Coronary artery (tissue), 2 donors: Measurements from ENCODE around the gene OPA3.

Experiments
- DNase-seq: peaks from one replicate; pipeline ENCODE4 v3.0.0-alpha.2; 2017; ENCODE audit warnings: low spot score
- H3K27ac ChIP-seq, 2 donors: fragments of 200-600 bp; sonication (generic); one replicate each; pipeline ENCODE4 v1.5.1; 2016 to 2019
- H3K4me3 ChIP-seq: fragments of 200-600 bp; sonication (generic); 2 replicates; pipeline ENCODE4 v1.5.1; 2016; ENCODE audit warnings: mild to moderate bottlenecking, moderate library complexity
- TF ChIP-seq, protein P1 (sequence below): fragments of 200-600 bp; sonication (generic); IDR thresholded peaks from one replicate; pipeline ENCODE4 v1.5.1; 2019; ENCODE audit warnings: antibody characterized with exemption

OPA3 gene

DNA sequence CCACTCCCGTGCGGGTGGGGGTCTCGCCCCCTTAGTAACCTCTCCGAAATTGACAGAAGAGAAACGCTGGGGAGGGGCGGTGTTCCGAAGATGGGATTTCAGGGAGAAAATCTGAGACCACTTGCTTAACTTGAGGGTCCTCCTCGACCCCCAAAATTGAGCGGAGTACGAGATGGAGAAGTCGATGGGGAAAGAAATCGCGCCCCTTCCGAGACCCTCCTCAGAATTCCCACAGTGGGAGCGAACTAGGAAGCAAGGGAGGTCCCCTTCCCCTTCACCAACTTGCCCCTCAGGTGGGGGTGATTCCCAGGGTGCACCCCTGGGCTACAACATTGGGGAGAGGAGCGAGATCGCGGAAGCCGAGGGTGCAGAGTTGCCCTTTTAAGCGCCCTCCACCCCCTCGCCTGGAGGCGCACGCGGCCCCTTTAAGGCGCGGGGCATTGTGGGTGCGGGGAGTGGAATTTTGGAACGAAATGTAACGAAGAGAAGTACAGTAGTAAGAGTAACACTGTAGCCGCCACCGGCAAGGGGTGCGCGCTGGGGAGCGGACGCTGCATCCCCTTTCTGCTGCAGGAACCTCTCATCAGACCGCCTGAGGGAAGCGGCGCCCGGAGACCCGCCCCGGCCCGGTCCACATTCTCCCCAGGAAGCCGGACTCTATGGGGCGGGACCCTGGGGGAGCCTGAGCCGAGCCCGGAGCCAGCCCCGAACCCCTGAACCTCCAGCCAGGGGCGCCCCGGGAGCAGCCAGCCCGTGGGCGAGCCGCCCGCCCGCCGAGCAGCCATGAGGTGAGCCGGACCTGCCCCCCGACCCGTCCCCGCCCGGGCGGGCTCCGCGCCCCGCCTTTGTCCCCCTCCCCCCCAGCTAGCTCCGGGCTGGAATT lies 77.4 kb downstream of the OPA3 start, which contains the start of gene VASP:
TSS of gene VASP (plus strand) at position 491 of the 883 bp plus-strand sequence. CDS start at position 784, 293 bp downstream.
- Histone ChIP-seq H3K27ac (peak within 1 kb of the TSS; percentile 85 to 91), H3K4me3 (peak within 1 kb of the TSS; percentile 94)
- peak; percentile 86 for DNase-seq
- TF ChIP-seq, protein P1, sequence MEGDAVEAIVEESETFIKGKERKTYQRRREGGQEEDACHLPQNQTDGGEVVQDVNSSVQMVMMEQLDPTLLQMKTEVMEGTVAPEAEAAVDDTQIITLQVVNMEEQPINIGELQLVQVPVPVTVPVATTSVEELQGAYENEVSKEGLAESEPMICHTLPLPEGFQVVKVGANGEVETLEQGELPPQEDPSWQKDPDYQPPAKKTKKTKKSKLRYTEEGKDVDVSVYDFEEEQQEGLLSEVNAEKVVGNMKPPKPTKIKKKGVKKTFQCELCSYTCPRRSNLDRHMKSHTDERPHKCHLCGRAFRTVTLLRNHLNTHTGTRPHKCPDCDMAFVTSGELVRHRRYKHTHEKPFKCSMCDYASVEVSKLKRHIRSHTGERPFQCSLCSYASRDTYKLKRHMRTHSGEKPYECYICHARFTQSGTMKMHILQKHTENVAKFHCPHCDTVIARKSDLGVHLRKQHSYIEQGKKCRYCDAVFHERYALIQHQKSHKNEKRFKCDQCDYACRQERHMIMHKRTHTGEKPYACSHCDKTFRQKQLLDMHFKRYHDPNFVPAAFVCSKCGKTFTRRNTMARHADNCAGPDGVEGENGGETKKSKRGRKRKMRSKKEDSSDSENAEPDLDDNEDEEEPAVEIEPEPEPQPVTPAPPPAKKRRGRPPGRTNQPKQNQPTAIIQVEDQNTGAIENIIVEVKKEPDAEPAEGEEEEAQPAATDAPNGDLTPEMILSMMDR: no peak

DNA sequence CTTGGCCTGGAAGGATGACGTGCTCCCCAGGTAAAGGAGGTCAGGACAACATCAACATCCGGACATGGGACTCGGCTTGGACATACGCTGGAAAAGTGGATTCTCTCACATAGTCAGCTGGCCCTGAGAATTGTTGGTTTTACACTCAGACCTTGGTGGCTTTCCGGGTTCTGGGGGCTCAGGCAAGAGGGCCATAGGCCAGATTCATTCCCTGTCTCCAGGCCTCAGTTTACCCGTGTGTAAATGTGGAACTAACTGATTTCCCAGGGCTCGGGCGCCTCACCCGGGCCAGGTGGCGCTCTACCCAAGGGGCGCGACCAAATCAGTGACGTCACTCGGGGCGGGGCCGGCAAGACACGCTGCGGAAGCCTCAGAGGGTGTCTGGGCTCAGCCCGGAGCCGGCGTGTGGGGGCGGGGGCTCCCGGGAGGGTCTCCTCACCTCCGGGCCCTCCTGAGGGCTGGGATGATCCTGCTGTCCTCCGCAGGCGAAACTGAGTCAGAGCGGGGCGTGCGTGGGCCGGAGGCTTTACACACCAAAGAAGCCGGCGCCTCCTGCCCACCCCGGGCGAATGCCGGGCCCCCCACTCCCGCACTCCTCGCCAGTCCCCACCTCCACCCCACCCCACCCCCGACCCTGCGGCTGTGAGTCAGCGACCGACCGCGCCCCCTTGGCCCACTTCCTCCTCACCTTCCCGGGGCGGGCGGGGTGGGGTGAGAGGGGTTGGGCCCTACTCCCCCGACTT lies 78.2 kb downstream of the OPA3 start:
- Histone ChIP-seq H3K27ac (peak overlapping the region; percentile 85 to 91), H3K4me3 (peak overlapping the region; percentile 94)
- TF ChIP-seq, protein P1: no peak
- DNase-seq: peak; percentile 94

DNA sequence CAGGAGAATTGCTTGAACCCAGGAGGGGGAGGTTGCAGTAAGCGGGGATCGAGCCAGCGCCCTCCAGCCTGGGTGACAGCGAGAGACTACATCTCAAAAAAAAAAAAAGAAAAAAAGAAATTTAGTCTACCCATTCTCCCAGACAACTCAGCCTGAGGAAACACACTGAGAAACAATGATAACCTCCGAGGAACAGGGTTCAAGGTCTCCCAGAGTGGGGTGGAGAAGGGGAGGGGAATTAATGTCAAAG lies 78.7 kb downstream of the OPA3 start:
- TF ChIP-seq, protein P1: no peak
- H3K4me3 ChIP-seq: peak overlapping the region; percentile 94

DNA sequence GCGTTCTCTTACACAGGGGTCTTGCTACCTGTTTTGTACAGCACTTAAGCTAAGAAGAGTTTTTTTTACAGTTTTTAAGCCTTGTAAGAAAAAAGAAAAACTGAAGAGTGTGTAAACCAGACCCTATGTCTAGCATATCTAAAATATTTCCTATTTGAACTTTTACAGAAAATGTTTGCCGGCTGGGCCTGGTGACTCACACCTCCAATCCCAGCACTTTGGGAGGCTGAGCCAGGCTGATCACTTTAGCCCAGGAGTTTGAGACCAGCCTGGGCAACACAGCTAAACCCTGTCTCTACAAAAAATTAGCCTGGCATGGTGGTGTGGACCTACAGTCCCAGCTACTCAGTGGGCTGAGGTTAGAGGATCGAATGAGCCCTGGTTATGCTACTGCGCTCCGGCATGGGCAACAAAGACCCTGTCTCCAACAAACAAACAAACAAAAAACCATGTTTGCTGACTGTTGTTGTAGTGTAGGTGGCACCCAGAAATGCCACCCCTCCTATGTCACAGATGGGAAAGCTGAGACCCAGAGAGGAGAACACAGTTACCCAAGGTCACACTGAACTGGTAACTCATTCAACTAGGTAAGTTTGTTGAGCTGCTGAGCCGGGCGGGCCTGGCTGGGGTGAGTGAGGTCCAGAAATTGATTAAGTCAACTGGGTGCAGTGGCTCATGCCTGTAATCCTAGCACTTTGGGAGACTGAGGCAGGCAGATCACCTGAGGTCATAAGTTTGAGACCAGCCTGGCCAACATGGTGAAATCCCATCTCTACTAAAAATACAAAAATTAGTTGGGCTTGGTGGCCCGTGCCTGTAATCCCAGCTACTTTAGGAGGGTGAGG lies 79.2 kb downstream of the OPA3 start:
- DNase-seq: no peak
- Histone ChIP-seq H3K27ac (peak overlapping the region; percentile 20 to 85), H3K4me3 (no peak overlapping the region)
- TF ChIP-seq, protein P1: no peak

More for the DNA sequence above, 78.7 kb downstream of the OPA3 start:
- H3K27ac ChIP-seq: peak overlapping the region; percentile 85 to 91
- no peak for DNase-seq

DNA sequence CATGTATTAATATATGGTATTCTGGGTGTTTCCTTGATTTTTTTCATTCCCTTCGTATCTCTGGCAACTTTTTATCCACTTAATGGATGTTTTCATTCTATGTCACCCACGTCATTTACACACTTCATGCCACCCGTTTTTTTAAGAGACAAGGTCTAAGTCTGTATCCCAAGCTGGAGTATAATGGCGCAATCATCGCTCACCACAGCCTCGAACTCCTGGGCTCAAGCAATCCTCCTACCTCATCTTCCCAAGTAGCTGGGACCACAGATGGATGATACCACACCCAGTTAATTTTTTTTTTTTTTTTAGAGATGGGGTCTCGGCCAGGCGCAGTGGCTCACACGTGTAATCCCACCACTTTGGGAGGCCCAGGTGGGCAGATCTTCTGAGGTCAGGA lies 80.7 kb downstream of the OPA3 start:
- no peak overlapping the region for H3K4me3 ChIP-seq
- no peak overlapping the region for H3K27ac ChIP-seq
- DNase-seq: no peak
- TF ChIP-seq, protein P1: no peak

DNA sequence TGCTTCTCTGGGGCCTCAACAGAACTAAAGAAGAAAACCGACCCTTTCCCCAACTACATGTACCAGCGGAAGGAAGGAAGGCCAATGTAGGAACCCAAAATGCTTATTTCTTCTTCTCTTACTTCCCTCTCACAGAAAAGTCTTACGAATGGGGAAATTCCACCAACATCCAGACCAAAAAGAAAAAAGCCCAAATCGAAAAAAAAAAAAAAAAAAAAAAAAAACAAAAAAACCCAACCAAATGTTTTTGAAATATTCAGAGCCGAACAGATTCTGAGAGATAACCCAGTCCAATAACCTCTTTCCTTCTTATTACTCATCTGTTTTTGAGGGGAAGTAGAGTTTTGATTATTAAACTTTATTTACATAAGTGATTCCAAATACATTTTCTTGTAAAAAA lies 82.5 kb downstream of the OPA3 start:
- TF ChIP-seq, protein P1: no peak
- no peak overlapping the region for H3K4me3 ChIP-seq
- H3K27ac ChIP-seq: peak overlapping the region in 1 of 2 donors; percentile 54
- no peak for DNase-seq
